Measurements from ENCODE around the gene ZNF595. TPM values are rescaled to one million over a fixed set of nuclear protein-coding genes. Genes with fewer than 3 reads are reported as not detected.

ZNF595 gene
- total RNA-seq, 1 donor from 2014 or later: 29.6 TPM

Other genes starting within 250 kb of the ZNF595 start
- gene ZNF718, start 71.2 kb downstream of the ZNF595 start, total RNA-seq: 3.6 TPM

Data from mesenteric fat pad (tissue), 1 donor.